PC-9 (cell line): ENCODE measurements around the gene NUP58. TPM values are rescaled to one million over a fixed set of nuclear protein-coding genes. Genes with fewer than 3 reads are reported as not detected.

Experiments used
- BruUV-seq: library from RNA; stranded (reverse); fragments of 400-500 nt; replicated peaks from 2 replicates; lab custom pipeline; 2021; lab: Mats Ljungman, UMichigan
- CTCF ChIA-PET: fragments of 300-600 bp; sonication (Branson Sonifier 250); formaldehyde crosslinking; loops from one replicate; lab custom pipeline; 2022; ENCODE audit warnings: antibody characterized with exemption; lab: Charles Lee
- POLR2A ChIA-PET: fragments of 300-600 bp; sonication (Branson Sonifier 250); formaldehyde crosslinking; loops from one replicate; lab custom pipeline; 2022; ENCODE audit warnings: antibody characterized with exemption; ENCODE audit not compliant: unreplicated experiment; lab: Charles Lee
- DNase-seq, 2 experiments: peaks; one replicate each; pipeline versions ENCODE4 v3.0.0 to v3.0.0-alpha.2; 2015 to 2022; ENCODE audit warnings: mixed read lengths in 1 of 2
- H2AFZ ChIP-seq: fragments of 200-600 bp; sonication (generic); 2 replicates; pipeline ENCODE4 v1.8.1; 2017; ENCODE audit warnings: antibody characterized with exemption
- H3F3A ChIP-seq: fragments of 200-600 bp; sonication (generic); 2 replicates; pipeline ENCODE4 v1.8.1; 2017; ENCODE audit warnings: antibody characterized with exemption, mild to moderate bottlenecking, low read depth; ENCODE audit not compliant: insufficient read depth
- H3K27ac ChIP-seq: fragments of 200-600 bp; sonication (generic); 2 replicates; pipeline ENCODE4 v1.6.1; 2016; ENCODE audit warnings: mixed run types
- H3K27me3 ChIP-seq: fragments of 200-600 bp; sonication (generic); 2 replicates; pipeline ENCODE4 v1.6.1; 2016; ENCODE audit warnings: low read depth, mixed run types; ENCODE audit not compliant: insufficient read depth
- H3K36me3 ChIP-seq: fragments of 200-600 bp; sonication (generic); 2 replicates; pipeline ENCODE4 v1.6.1; 2016; ENCODE audit warnings: low read depth, mixed run types
- H3K4me1 ChIP-seq: fragments of 200-600 bp; sonication (generic); replicated peaks from 2 replicates; pipeline ENCODE4 v1.6.1; 2016; ENCODE audit warnings: mixed run types; ENCODE audit not compliant: insufficient read depth
- H3K4me2 ChIP-seq: fragments of 200-600 bp; sonication (generic); 2 replicates; pipeline ENCODE4 v1.6.1; 2017; ENCODE audit warnings: mixed run types
- H3K4me3 ChIP-seq: fragments of 200-600 bp; sonication (generic); 2 replicates; pipeline ENCODE4 v1.6.1; 2016; ENCODE audit warnings: mixed run types
- H3K79me2 ChIP-seq: fragments of 200-600 bp; sonication (generic); 2 replicates; pipeline ENCODE4 v1.6.1; 2017; ENCODE audit warnings: low read depth, mixed run types
- H3K9me2 ChIP-seq: fragments of 200-600 bp; sonication (generic); 2 replicates; pipeline ENCODE4 v1.8.1; 2017; ENCODE audit warnings: mild to moderate bottlenecking; ENCODE audit not compliant: insufficient read depth
- H3K9me3 ChIP-seq: fragments of 200-600 bp; sonication (generic); 2 replicates; pipeline ENCODE4 v1.8.1; 2016; ENCODE audit warnings: low read depth; ENCODE audit not compliant: insufficient read depth
- H4K20me1 ChIP-seq: fragments of 200-600 bp; sonication (generic); 2 replicates; pipeline ENCODE4 v1.8.1; 2017; ENCODE audit not compliant: insufficient read depth
- CTCF ChIP-seq: fragments of 200-600 bp; sonication (generic); conservative IDR thresholded peaks from 2 replicates; pipeline ENCODE4 v1.6.1; 2017; ENCODE audit warnings: mixed run types, antibody characterized with exemption, mild to moderate bottlenecking, moderate library complexity
- EZH2 ChIP-seq: fragments of 200-600 bp; sonication (generic); IDR thresholded peaks from 2 replicates; pipeline ENCODE4 v1.8.0; 2017; ENCODE audit warnings: antibody characterized with exemption, low read depth
- intact Hi-C: fragments of 100-400 bp; cut with micrococcal nuclease; formaldehyde crosslinking; loops from one replicate; pipeline ENCODE4 v1.10.0; 2022; ENCODE audit not compliant: unreplicated experiment
- total RNA-seq: library from RNA; stranded (reverse); gene quantifications from 2 replicates; pipeline ENCODE4 v1.2.3, GENCODE V29; 2021

Gene NUP58
- total RNA-seq, 1 experiment from 2014 or later = 55.1 TPM

GRCh38 chr13:25371158-25371874 is 69.9 kb downstream of the NUP58 start:
- no peaks in the 10 kb centered on the region for H3K9me3 ChIP-seq
- no peak overlapping the region for H2AFZ ChIP-seq
- ChIA-PET POLR2A (no interaction called here), CTCF (no interaction called here)
- no peak overlapping the region for H3K27ac ChIP-seq
- H3K27me3 ChIP-seq = peaks cover 65% of the 10 kb centered on the region
- H3K4me2 ChIP-seq = no peak overlapping the region
- H3K79me2 ChIP-seq = no peaks in the 10 kb centered on the region
- TF ChIP-seq CTCF (no peak), EZH2 (no peak)
- H3K36me3 ChIP-seq = no peaks in the 10 kb centered on the region
- no peaks in the 10 kb centered on the region for H3F3A ChIP-seq
- H3K4me3 ChIP-seq = no peak overlapping the region
- no peaks in the 10 kb centered on the region for H4K20me1 ChIP-seq
- no peak for DNase-seq
- intact Hi-C loops = loop anchor here (10.0 kb wide), 2 partner anchors 287 to 367 kb away; no protein-coding TSS in a partner anchor
- no peaks in the 10 kb centered on the region for H3K9me2 ChIP-seq
- no peaks in the 10 kb centered on the region for H3K4me1 ChIP-seq
- no TSS peak for BruUV-seq

- Histone ChIP-seq H3K27me3 (peaks cover 64% of the 10 kb centered on the region), H3K79me2 (no peaks in the 10 kb centered on the region), H3K4me2 (no peak within 1 kb of the TSS), H3K4me3 (no peak within 1 kb of the TSS), H2AFZ (no peak within 1 kb of the TSS), H3K4me1 (no peaks in the 10 kb centered on the region), H3F3A (no peaks in the 10 kb centered on the region), H3K27ac (no peak within 1 kb of the TSS), H3K36me3 (no peaks in the 10 kb centered on the region), H3K9me3 (no peaks in the 10 kb centered on the region), H3K9me2 (no peaks in the 10 kb centered on the region), H4K20me1 (no peaks in the 10 kb centered on the region)
- ChIA-PET POLR2A (no interaction called here), CTCF (no interaction called here)
- no TSS peak for BruUV-seq
- DNase-seq = no peak
- intact Hi-C loops = loop anchor here (10.0 kb wide), 2 partner anchors 287 to 367 kb away; no protein-coding TSS in a partner anchor
- TF ChIP-seq CTCF = no peak
- TF ChIP-seq EZH2 = no peak
Observed at GRCh38 chr13:25371875-25372283, 70.5 kb downstream of the NUP58 start, which contains the start of gene ATP8A2. ATP8A2 (plus strand) TSS chr13:25371974; CDS start chr13:25372213, 239 bp downstream.

GRCh38 chr13:25372284-25373081 is 71.1 kb downstream of the NUP58 start:
- no peak overlapping the region for H2AFZ ChIP-seq
- CTCF ChIA-PET = no interaction called here
- no peak for DNase-seq

More at GRCh38 chr13:25372284-25373081, 71.1 kb downstream of the NUP58 start:
- no peak overlapping the region for H3K4me3 ChIP-seq
- H3K79me2 ChIP-seq = no peaks in the 10 kb centered on the region
- peaks cover 58% of the 10 kb centered on the region for H3K27me3 ChIP-seq
- H4K20me1 ChIP-seq = no peaks in the 10 kb centered on the region
- no peak overlapping the region for H3K27ac ChIP-seq
- TF ChIP-seq CTCF = no peak
- no peak for TF ChIP-seq EZH2
- H3K4me2 ChIP-seq = no peak overlapping the region
- H3K9me2 ChIP-seq = no peaks in the 10 kb centered on the region
- no peaks in the 10 kb centered on the region for H3K4me1 ChIP-seq
- POLR2A ChIA-PET = no interaction called here
- no peaks in the 10 kb centered on the region for H3K36me3 ChIP-seq
- intact Hi-C loops = loop anchor here (10.0 kb wide), 2 partner anchors 288 to 368 kb away; no protein-coding TSS in a partner anchor
- H3F3A ChIP-seq = no peaks in the 10 kb centered on the region
- BruUV-seq = no TSS peak
- H3K9me3 ChIP-seq = no peaks in the 10 kb centered on the region
